Neural cell (in vitro differentiated cells): ENCODE measurements around the gene DISP3. TPM values are rescaled to one million over a fixed set of nuclear protein-coding genes. Genes with fewer than 3 reads are reported as not detected.

Experiments used
- H2AFZ ChIP-seq: fragments of 200-600, 300-800 bp; sonication (generic), shearing (Covaris generic); 2 replicates; pipeline ENCODE4 v1.6.0; 2014; ENCODE audit warnings: low read depth, mild to moderate bottlenecking, antibody characterized with exemption, low read length, moderate library complexity
- H3F3A ChIP-seq: fragments of 200-600 bp; shearing (Covaris generic); 2 replicates; pipeline ENCODE4 v1.6.1; 2016; ENCODE audit warnings: mild to moderate bottlenecking, moderate library complexity, mixed read lengths, antibody characterized with exemption, low read length; ENCODE audit not compliant: insufficient read depth, poor library complexity, severe bottlenecking
- H3K27ac ChIP-seq: fragments of 200-600, 300-800 bp; sonication (generic), shearing (Covaris generic); 2 replicates; pipeline ENCODE4 v1.5.1; 2014; ENCODE audit warnings: mild to moderate bottlenecking, low read length, moderate library complexity
- H3K27me3 ChIP-seq: fragments of 300-800, 200-600 bp; sonication (generic), shearing (Covaris generic); 2 replicates; pipeline ENCODE4 v1.6.0; 2014; ENCODE audit warnings: mild to moderate bottlenecking, low read depth, low read length, moderate library complexity; ENCODE audit not compliant: insufficient read depth
- H3K36me3 ChIP-seq: fragments of 300-800, 200-600 bp; sonication (generic), shearing (Covaris generic); 2 replicates; pipeline ENCODE4 v1.5.1; 2014; ENCODE audit warnings: mild to moderate bottlenecking, antibody characterized with exemption, low read length, moderate library complexity; ENCODE audit not compliant: insufficient read depth
- H3K4me2 ChIP-seq: fragments of 300-800, 200-600 bp; sonication (generic), shearing (Covaris generic); 2 replicates; pipeline ENCODE4 v1.6.0; 2014; ENCODE audit warnings: mild to moderate bottlenecking, low read length
- H3K4me3 ChIP-seq: fragments of 300-800, 200-600 bp; sonication (generic), shearing (Covaris generic); 2 replicates; pipeline ENCODE4 v1.5.1; 2014; ENCODE audit warnings: mild to moderate bottlenecking, low read length, moderate library complexity
- H3K79me2 ChIP-seq: fragments of 200-600 bp; shearing (Covaris generic); replicated peaks from 2 replicates; pipeline ENCODE4 v1.6.0; 2014; ENCODE audit warnings: mild to moderate bottlenecking, low read length, moderate library complexity; ENCODE audit not compliant: insufficient read depth
- H3K9ac ChIP-seq: fragments of 300-800, 200-600 bp; sonication (generic), shearing (Covaris generic); 2 replicates; pipeline ENCODE4 v1.6.1; 2016; ENCODE audit warnings: mild to moderate bottlenecking, low read length, mixed read lengths
- H3K9me2 ChIP-seq: fragments of 200-600 bp; shearing (Covaris generic); 2 replicates; pipeline ENCODE4 v1.6.1; 2016; ENCODE audit warnings: mild to moderate bottlenecking, low read length, mixed read lengths; ENCODE audit not compliant: insufficient read depth
- H3K9me3 ChIP-seq: fragments of 200-600, 300-800 bp; sonication (generic), shearing (Covaris generic); 2 replicates; pipeline ENCODE4 v1.6.1; 2016; ENCODE audit warnings: mild to moderate bottlenecking, mixed run types, low read length, moderate library complexity, mixed read lengths
- H4K20me1 ChIP-seq: fragments of 200-600 bp; shearing (Covaris generic); 2 replicates; pipeline ENCODE4 v1.6.1; 2016; ENCODE audit warnings: mild to moderate bottlenecking, mixed run types; ENCODE audit not compliant: insufficient read depth
- EP300 ChIP-seq: fragments of 450-650 bp; conservative IDR thresholded peaks from 2 replicates; pipeline ENCODE4 v1.6.1; 2014; ENCODE audit warnings: antibody characterized with exemption, mild to moderate bottlenecking, moderate library complexity; ENCODE audit not compliant: poor library complexity, severe bottlenecking
- EZH2 ChIP-seq: fragments of 200-600, 300-800 bp; shearing (Covaris generic), sonication (generic); IDR thresholded peaks from 2 replicates; pipeline ENCODE4 v1.6.1; 2014; ENCODE audit warnings: antibody characterized with exemption, low read length, borderline replicate concordance, mild to moderate bottlenecking; ENCODE audit not compliant: insufficient read depth, poor library complexity, severe bottlenecking
- MXI1 ChIP-seq: fragments of 450-650 bp; conservative IDR thresholded peaks from 2 replicates; pipeline ENCODE4 v1.6.1; 2014; ENCODE audit warnings: antibody characterized with exemption, mild to moderate bottlenecking; ENCODE audit not compliant: poor library complexity, severe bottlenecking
- POLR2AphosphoS5 ChIP-seq: IDR thresholded peaks from 2 replicates; pipeline ENCODE4 v1.6.1; 2012
- RAD21 ChIP-seq: fragments of 450-650 bp; conservative IDR thresholded peaks from 2 replicates; pipeline ENCODE4 v1.6.1; 2014; ENCODE audit warnings: antibody characterized with exemption, mild to moderate bottlenecking, moderate library complexity
- SMC3 ChIP-seq: fragments of 450-650 bp; conservative IDR thresholded peaks from 2 replicates; pipeline ENCODE4 v1.6.1; 2014; ENCODE audit warnings: antibody characterized with exemption, mild to moderate bottlenecking, moderate library complexity; ENCODE audit not compliant: poor library complexity
- TAF1 ChIP-seq: IDR thresholded peaks from 2 replicates; pipeline ENCODE4 v1.6.1; 2012; ENCODE audit warnings: low read depth
- polyA plus RNA-seq: library from polyadenylated mRNA; depleted of rRNA; stranded (reverse); fragments of >200 nt; gene quantifications from 2 replicates; pipeline ENCODE4 v1.2.3, GENCODE V29; 2014
- TF ChIP-seq, protein P1 (sequence below): IDR thresholded peaks from 2 replicates; pipeline ENCODE4 v1.6.1; 2012; ENCODE audit warnings: borderline replicate concordance
- TF ChIP-seq, protein P2 (sequence below): fragments of 450-650 bp; IDR thresholded peaks from 2 replicates; pipeline ENCODE4 v1.5.1; 2014; ENCODE audit warnings: antibody characterized with exemption, mild to moderate bottlenecking, moderate library complexity; ENCODE audit not compliant: poor library complexity, severe bottlenecking

Gene DISP3
- polyA plus RNA-seq, 1 donor from 2014 or later, result 14.9 TPM

DNA sequence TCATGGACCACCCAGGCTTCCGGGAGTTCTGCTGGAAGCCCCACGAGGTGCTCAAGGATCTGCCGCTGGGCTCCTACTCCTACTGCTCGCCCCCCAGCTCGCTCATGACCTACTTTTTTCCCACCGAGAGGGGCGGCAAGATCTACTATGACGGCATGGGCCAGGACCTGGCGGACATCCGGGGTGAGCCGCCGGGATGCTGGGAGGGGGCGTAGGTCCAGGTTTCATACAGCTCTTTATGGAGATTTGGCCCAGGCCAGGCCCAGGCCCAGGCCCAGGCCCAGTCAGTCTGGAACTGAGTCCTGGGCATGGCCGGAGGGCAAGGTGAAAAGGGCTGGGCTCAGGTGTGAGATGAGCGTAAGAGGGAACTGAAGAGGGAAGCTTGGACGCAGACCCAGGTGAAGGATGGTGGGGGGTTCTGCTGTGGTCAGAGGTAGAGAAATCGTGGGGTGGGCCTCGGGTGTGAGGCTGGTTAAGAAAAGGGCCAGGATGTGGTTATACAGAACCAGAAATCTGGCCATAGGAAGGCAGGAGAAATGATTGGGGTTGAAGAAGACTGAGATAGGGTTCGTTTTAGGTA lies 23.0 kb downstream of the DISP3 start:
- Histone ChIP-seq H3K36me3 (peaks cover 31% of the 10 kb centered on the region), H3K4me3 (no peak overlapping the region), H3K4me2 (no peak overlapping the region), H3K27ac (no peak overlapping the region), H4K20me1 (no peaks in the 10 kb centered on the region), H2AFZ (no peak overlapping the region), H3K9me3 (peaks cover 29% of the 10 kb centered on the region), H3K27me3 (no peaks in the 10 kb centered on the region), H3K9ac (no peak overlapping the region), H3K79me2 (no peaks in the 10 kb centered on the region), H3F3A (no peaks in the 10 kb centered on the region), H3K9me2 (no peaks in the 10 kb centered on the region)
- no peak for TF ChIP-seq TAF1
- no peak for TF ChIP-seq EZH2
- TF ChIP-seq MXI1, result no peak
- no peak for TF ChIP-seq RAD21

DNA sequence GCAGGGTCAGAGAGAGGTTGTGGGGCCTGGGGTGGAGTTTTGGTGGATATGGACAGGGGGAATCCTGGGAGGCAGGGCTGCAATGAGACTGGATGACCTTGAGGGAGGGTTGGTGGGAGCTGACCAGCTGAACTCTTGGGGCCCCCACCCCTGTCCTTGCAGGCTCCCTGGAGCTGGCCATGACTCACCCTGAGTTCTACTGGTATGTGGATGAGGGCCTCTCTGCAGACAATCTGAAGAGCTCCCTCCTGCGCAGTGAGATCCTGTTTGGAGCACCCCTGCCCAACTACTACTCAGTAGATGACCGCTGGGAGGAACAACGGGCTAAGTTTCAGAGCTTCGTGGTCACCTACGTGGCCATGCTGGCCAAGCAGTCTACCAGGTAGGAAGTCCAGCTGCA lies 23.6 kb downstream of the DISP3 start:
- no peak for TF ChIP-seq EP300
- TF ChIP-seq TAF1, result no peak
- TF ChIP-seq, protein P1, sequence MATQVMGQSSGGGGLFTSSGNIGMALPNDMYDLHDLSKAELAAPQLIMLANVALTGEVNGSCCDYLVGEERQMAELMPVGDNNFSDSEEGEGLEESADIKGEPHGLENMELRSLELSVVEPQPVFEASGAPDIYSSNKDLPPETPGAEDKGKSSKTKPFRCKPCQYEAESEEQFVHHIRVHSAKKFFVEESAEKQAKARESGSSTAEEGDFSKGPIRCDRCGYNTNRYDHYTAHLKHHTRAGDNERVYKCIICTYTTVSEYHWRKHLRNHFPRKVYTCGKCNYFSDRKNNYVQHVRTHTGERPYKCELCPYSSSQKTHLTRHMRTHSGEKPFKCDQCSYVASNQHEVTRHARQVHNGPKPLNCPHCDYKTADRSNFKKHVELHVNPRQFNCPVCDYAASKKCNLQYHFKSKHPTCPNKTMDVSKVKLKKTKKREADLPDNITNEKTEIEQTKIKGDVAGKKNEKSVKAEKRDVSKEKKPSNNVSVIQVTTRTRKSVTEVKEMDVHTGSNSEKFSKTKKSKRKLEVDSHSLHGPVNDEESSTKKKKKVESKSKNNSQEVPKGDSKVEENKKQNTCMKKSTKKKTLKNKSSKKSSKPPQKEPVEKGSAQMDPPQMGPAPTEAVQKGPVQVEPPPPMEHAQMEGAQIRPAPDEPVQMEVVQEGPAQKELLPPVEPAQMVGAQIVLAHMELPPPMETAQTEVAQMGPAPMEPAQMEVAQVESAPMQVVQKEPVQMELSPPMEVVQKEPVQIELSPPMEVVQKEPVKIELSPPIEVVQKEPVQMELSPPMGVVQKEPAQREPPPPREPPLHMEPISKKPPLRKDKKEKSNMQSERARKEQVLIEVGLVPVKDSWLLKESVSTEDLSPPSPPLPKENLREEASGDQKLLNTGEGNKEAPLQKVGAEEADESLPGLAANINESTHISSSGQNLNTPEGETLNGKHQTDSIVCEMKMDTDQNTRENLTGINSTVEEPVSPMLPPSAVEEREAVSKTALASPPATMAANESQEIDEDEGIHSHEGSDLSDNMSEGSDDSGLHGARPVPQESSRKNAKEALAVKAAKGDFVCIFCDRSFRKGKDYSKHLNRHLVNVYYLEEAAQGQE, result no peak
- no peak for TF ChIP-seq POLR2AphosphoS5
- no peak for TF ChIP-seq RAD21
- TF ChIP-seq, protein P2, sequence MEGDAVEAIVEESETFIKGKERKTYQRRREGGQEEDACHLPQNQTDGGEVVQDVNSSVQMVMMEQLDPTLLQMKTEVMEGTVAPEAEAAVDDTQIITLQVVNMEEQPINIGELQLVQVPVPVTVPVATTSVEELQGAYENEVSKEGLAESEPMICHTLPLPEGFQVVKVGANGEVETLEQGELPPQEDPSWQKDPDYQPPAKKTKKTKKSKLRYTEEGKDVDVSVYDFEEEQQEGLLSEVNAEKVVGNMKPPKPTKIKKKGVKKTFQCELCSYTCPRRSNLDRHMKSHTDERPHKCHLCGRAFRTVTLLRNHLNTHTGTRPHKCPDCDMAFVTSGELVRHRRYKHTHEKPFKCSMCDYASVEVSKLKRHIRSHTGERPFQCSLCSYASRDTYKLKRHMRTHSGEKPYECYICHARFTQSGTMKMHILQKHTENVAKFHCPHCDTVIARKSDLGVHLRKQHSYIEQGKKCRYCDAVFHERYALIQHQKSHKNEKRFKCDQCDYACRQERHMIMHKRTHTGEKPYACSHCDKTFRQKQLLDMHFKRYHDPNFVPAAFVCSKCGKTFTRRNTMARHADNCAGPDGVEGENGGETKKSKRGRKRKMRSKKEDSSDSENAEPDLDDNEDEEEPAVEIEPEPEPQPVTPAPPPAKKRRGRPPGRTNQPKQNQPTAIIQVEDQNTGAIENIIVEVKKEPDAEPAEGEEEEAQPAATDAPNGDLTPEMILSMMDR, result no peak
- no peak for TF ChIP-seq SMC3
- no peak for TF ChIP-seq EZH2
- no peak for TF ChIP-seq MXI1
- H3K79me2 ChIP-seq, result no peaks in the 10 kb centered on the region
- peaks cover 29% of the 10 kb centered on the region for H3K9me3 ChIP-seq
- no peak overlapping the region for H3K27ac ChIP-seq
- no peaks in the 10 kb centered on the region for H3K9me2 ChIP-seq
- no peak overlapping the region for H3K4me2 ChIP-seq
- H4K20me1 ChIP-seq, result no peaks in the 10 kb centered on the region
- H3F3A ChIP-seq, result no peaks in the 10 kb centered on the region
- no peak overlapping the region for H3K9ac ChIP-seq
- H3K36me3 ChIP-seq, result peaks cover 31% of the 10 kb centered on the region
- H3K27me3 ChIP-seq, result no peaks in the 10 kb centered on the region
- no peak overlapping the region for H2AFZ ChIP-seq
- no peak overlapping the region for H3K4me3 ChIP-seq
